ENCODE data around the gene STEAP2. TPM values are rescaled to one million over a fixed set of nuclear protein-coding genes. Genes with fewer than 3 reads are reported as not detected.

Gene STEAP2
- 49.2 and 51.9 TPM in 2 replicates for polyA plus RNA-seq (2011; rRNA removed)
- polyA plus RNA-seq (2012; cell fraction: cytosol; rRNA removed): 2.6 and 3.0 TPM in 2 replicates
- polyA plus RNA-seq (2012; cell fraction: nucleus; rRNA removed): 3.4 and 4.9 TPM in 2 replicates
- polyA plus RNA-seq (2017; fragmentation: RNase III; extraction: RNeasy Plus Mini Kit Qiagen cat#74134 plus additional on column Dnase treatment): 5.1 to 6.4 TPM (median 6.0 TPM) in 3 replicates
- 23.6 and 23.8 TPM in 2 replicates for polyA minus RNA-seq (2011; rRNA and poly(A)+ RNA removed)

- peaks cover 13% of the 10 kb centered on the region; the same call in 1 of the 3 replicates for H3K4me1 ChIP-seq
- POLR2A ChIA-PET: interaction anchor here (0.5 to 2.0 kb wide), 17 partner anchors 11 to 267 kb away, joined by 3 to 20 read pairs (median 4); partner anchors contain the start of genes CFAP69, CLDN12 and STEAP1
- FAIRE-seq (no peak), ATAC-seq (peak; percentile 98), DNase-seq (ENCODE audit: low read depth in 1 of 2, low spot score in 1 of 2) (peak; percentile 82 to 94)
- peak within 1 kb of the TSS; percentile 95 to 97 for H3K27ac ChIP-seq
- TF ChIP-seq GATA3 (IDR thresholded peaks at IDR 0.05; ENCODE audit: borderline replicate concordance) (0 out of 2 replicates have a peak, but pooled peaks have one; percentile 23), RAD21 (conservative IDR thresholded peaks at IDR 0.05 in 1 of 2, IDR thresholded peaks at IDR 0.05 in 1 of 2) (peak; percentile 34 to 60; a peak in 4 of 5 replicates), BCL3 (IDR thresholded peaks at IDR 0.05) (no peak; the same call in 2 of the 3 replicates), MYC (IDR thresholded peaks at IDR 0.05; ENCODE audit: borderline replicate concordance, low read length) (no peak), MAFK (IDR thresholded peaks at IDR 0.05; ENCODE audit: partially characterized antibody) (peak; percentile 17), JUN (IDR thresholded peaks at IDR 0.05) (peak; percentile 68 to 78; a peak in 4 of 5 replicates), CTCF (IDR thresholded peaks at IDR 0.05) (peak; percentile 38; the same call in 2 of the 3 replicates), CHD2 (IDR thresholded peaks at IDR 0.05; ENCODE audit: low read length, partially characterized antibody) (no peak), NPAS2 (CRISPR knock-in tag; IDR thresholded peaks at IDR 0.05; ENCODE audit: borderline replicate concordance) (no peak), HDAC2 (IDR thresholded peaks at IDR 0.05) (peak; percentile 73; the same call in 1 of the 2 replicates), HMGXB4 (CRISPR knock-in tag; IDR thresholded peaks at IDR 0.05; ENCODE audit: borderline replicate concordance) (0 out of 2 replicates have a peak, but pooled peaks have one; percentile 12), HOXA7 (CRISPR knock-in tag; IDR thresholded peaks at IDR 0.05) (no peak), PBX3 (IDR thresholded peaks at IDR 0.05) (no peak), ZFP36 (IDR thresholded peaks at IDR 0.05; ENCODE audit: borderline replicate concordance, partially characterized antibody) (no peak), POLR2A (IDR thresholded peaks at IDR 0.05; ENCODE audit: low read length) (peak; percentile 65), PHF8 (IDR thresholded peaks at IDR 0.05; ENCODE audit: borderline replicate concordance, low read depth) (peak; percentile 42; the same call in 1 of the 2 replicates), MAX (IDR thresholded peaks at IDR 0.05) (peak; percentile 92), E2F6 (IDR thresholded peaks at IDR 0.05; ENCODE audit: borderline replicate concordance, low read depth) (peak; percentile 74), RNF2 (IDR thresholded peaks at IDR 0.05; ENCODE audit: borderline replicate concordance, low read depth) (no peak), NFE2L2 (conservative IDR thresholded peaks at IDR 0.05; ENCODE audit: low read length) (no peak), FOSL2 (IDR thresholded peaks at IDR 0.05) (no peak), FOSL2 (CRISPR knock-in tag; IDR thresholded peaks at IDR 0.05) (no peak)
- CTCF ChIA-PET: interaction anchor here (0.7 to 3.3 kb wide), 32 partner anchors 8 to 216 kb away, joined by 3 to 38 read pairs (median 4); partner anchors contain the start of genes CFAP69 and STEAP1
- no peaks in the 10 kb centered on the region for H3K9me3 ChIP-seq
- H3K4me2 ChIP-seq: peak within 1 kb of the TSS; percentile 83
- WGBS (ENCODE audit: missing lambda C conversion rate): under 1% methylated on average over 29 of the region's 73 CpGs
- H3K4me3 ChIP-seq: peak within 1 kb of the TSS; percentile 74
These were observed at the start of gene STEAP2 for GRCh38 chr7:90211391-90212148. Gene STEAP2 (plus strand): TSS chr7:90211740. CDS start chr7:90225083, 13,343 bp downstream.
